Rectal smooth muscle tissue (tissue), 1 donor: ENCODE data around the gene TOX2.

Experiments used
- H3K27ac ChIP-seq: one replicate; pipeline ENCODE4 v1.7.0; 2013; ENCODE audit warnings: low read depth, low read length, inconsistent platforms
- H3K27me3 ChIP-seq: one replicate; pipeline ENCODE4 v1.7.0; 2013; ENCODE audit warnings: low read length; ENCODE audit not compliant: control insufficient read depth, insufficient read depth
- H3K36me3 ChIP-seq: one replicate; pipeline ENCODE4 v1.7.0; 2013; ENCODE audit warnings: low read length; ENCODE audit not compliant: control insufficient read depth, insufficient read depth
- H3K4me1 ChIP-seq: one replicate; pipeline ENCODE4 v1.7.0; 2013; ENCODE audit warnings: low read length; ENCODE audit not compliant: control insufficient read depth, insufficient read depth
- H3K4me3 ChIP-seq: one replicate; pipeline ENCODE4 v1.7.0; 2013; ENCODE audit warnings: low read length
- H3K9ac ChIP-seq: one replicate; pipeline ENCODE4 v1.7.0; 2013; ENCODE audit warnings: low read length

TOX2 gene

GRCh38 chr20:43958626-43959025, 44.0 kb downstream of the TOX2 start:
- H3K9ac ChIP-seq, result no peak overlapping the region
- H3K4me1 ChIP-seq, result no peaks in the 10 kb centered on the region
- no peak overlapping the region for H3K4me3 ChIP-seq
- no peak overlapping the region for H3K27ac ChIP-seq
- H3K36me3 ChIP-seq, result no peaks in the 10 kb centered on the region
- no peaks in the 10 kb centered on the region for H3K27me3 ChIP-seq

- no peak overlapping the region for H3K27ac ChIP-seq
- no peaks in the 10 kb centered on the region for H3K27me3 ChIP-seq
- H3K4me3 ChIP-seq, result peak overlapping the region; percentile 10
- no peak overlapping the region for H3K9ac ChIP-seq
- no peaks in the 10 kb centered on the region for H3K4me1 ChIP-seq
- no peaks in the 10 kb centered on the region for H3K36me3 ChIP-seq
Observed at GRCh38 chr20:43959079-43959919, 44.6 kb downstream of the TOX2 start.

GRCh38 chr20:43959920-43960227, 45.2 kb downstream of the TOX2 start:
- Histone ChIP-seq H3K27me3 (no peaks in the 10 kb centered on the region), H3K4me1 (no peaks in the 10 kb centered on the region), H3K27ac (no peak overlapping the region), H3K9ac (no peak overlapping the region), H3K4me3 (no peak overlapping the region), H3K36me3 (no peaks in the 10 kb centered on the region)

- H3K9ac ChIP-seq, result no peak overlapping the region
- H3K4me3 ChIP-seq, result no peak overlapping the region
- no peaks in the 10 kb centered on the region for H3K4me1 ChIP-seq
- H3K27me3 ChIP-seq, result no peaks in the 10 kb centered on the region
- H3K27ac ChIP-seq, result no peak overlapping the region
- H3K36me3 ChIP-seq, result no peaks in the 10 kb centered on the region
Observed at GRCh38 chr20:43960231-43960630, 45.6 kb downstream of the TOX2 start.

GRCh38 chr20:43961116-43961515, 46.5 kb downstream of the TOX2 start:
- Histone ChIP-seq H3K4me1 (no peaks in the 10 kb centered on the region), H3K36me3 (no peaks in the 10 kb centered on the region), H3K9ac (no peak overlapping the region), H3K4me3 (no peak overlapping the region), H3K27ac (no peak overlapping the region), H3K27me3 (no peaks in the 10 kb centered on the region)

- Histone ChIP-seq H3K36me3 (no peaks in the 10 kb centered on the region), H3K27me3 (no peaks in the 10 kb centered on the region), H3K27ac (no peak overlapping the region), H3K9ac (no peak overlapping the region), H3K4me1 (no peaks in the 10 kb centered on the region), H3K4me3 (no peak overlapping the region)
Observed at GRCh38 chr20:43961541-43962471, 47.2 kb downstream of the TOX2 start.

GRCh38 chr20:43962530-43962929, 47.9 kb downstream of the TOX2 start:
- no peak overlapping the region for H3K9ac ChIP-seq
- H3K27ac ChIP-seq, result no peak overlapping the region
- H3K4me1 ChIP-seq, result no peaks in the 10 kb centered on the region
- no peaks in the 10 kb centered on the region for H3K36me3 ChIP-seq
- H3K27me3 ChIP-seq, result no peaks in the 10 kb centered on the region
- no peak overlapping the region for H3K4me3 ChIP-seq

- Histone ChIP-seq H3K9ac (no peak overlapping the region), H3K4me3 (no peak overlapping the region), H3K4me1 (no peaks in the 10 kb centered on the region), H3K36me3 (no peaks in the 10 kb centered on the region), H3K27me3 (no peaks in the 10 kb centered on the region), H3K27ac (no peak overlapping the region)
Observed at GRCh38 chr20:43963233-43963632, 48.6 kb downstream of the TOX2 start.

- Histone ChIP-seq H3K4me3 (no peak overlapping the region), H3K27me3 (no peaks in the 10 kb centered on the region), H3K27ac (no peak overlapping the region), H3K36me3 (no peaks in the 10 kb centered on the region), H3K9ac (no peak overlapping the region), H3K4me1 (no peaks in the 10 kb centered on the region)
Observed at GRCh38 chr20:43963872-43964791, 49.5 kb downstream of the TOX2 start.

GRCh38 chr20:43968341-43969000, 53.8 kb downstream of the TOX2 start:
- H3K4me3 ChIP-seq, result no peak overlapping the region

GRCh38 chr20:43969028-43969447, 54.4 kb downstream of the TOX2 start:
- Histone ChIP-seq H3K27ac (no peak overlapping the region), H3K36me3 (no peaks in the 10 kb centered on the region), H3K4me3 (no peak overlapping the region), H3K4me1 (no peaks in the 10 kb centered on the region), H3K27me3 (no peaks in the 10 kb centered on the region), H3K9ac (no peak overlapping the region)

More at GRCh38 chr20:43968341-43969000, 53.8 kb downstream of the TOX2 start:
- Histone ChIP-seq H3K27ac (no peak overlapping the region), H3K4me1 (no peaks in the 10 kb centered on the region), H3K36me3 (no peaks in the 10 kb centered on the region), H3K9ac (no peak overlapping the region), H3K27me3 (no peaks in the 10 kb centered on the region)
